Inferior parietal cortex (tissue), 1 donor: ENCODE measurements around the gene WNK2.

Experiments used
- DNase-seq: peaks from one replicate; pipeline ENCODE4 v3.0.0-alpha.2; 2016; ENCODE audit errors: extremely low spot score

Gene WNK2

GRCh38 chr9:93267091-93267541 is 83.2 kb downstream of the WNK2 start:
- DNase-seq, result no peak

GRCh38 chr9:93267681-93268505 is 84.0 kb downstream of the WNK2 start:
- DNase-seq, result no peak

- no peak for DNase-seq
Measured at GRCh38 chr9:93268551-93269314, 84.8 kb downstream of the WNK2 start.

- no peak for DNase-seq
Measured at GRCh38 chr9:93270976-93271375, 87.0 kb downstream of the WNK2 start.

- no peak for DNase-seq
Measured at GRCh38 chr9:93276973-93277372, 93.0 kb downstream of the WNK2 start.

GRCh38 chr9:93278144-93278543 is 94.2 kb downstream of the WNK2 start:
- no peak for DNase-seq

GRCh38 chr9:93280661-93281259 is 96.8 kb downstream of the WNK2 start:
- no peak for DNase-seq

GRCh38 chr9:93286252-93287188 is 102.6 kb downstream of the WNK2 start:
- DNase-seq, result no peak

GRCh38 chr9:93287189-93287552 is 103.2 kb downstream of the WNK2 start:
- no peak for DNase-seq

GRCh38 chr9:93287593-93287992 is 103.7 kb downstream of the WNK2 start:
- no peak for DNase-seq

GRCh38 chr9:93288341-93288740 is 104.4 kb downstream of the WNK2 start:
- DNase-seq, result no peak

GRCh38 chr9:93288891-93289883 is 105.2 kb downstream of the WNK2 start:
- no peak for DNase-seq

- DNase-seq, result no peak
Measured at GRCh38 chr9:93290495-93291434, 106.8 kb downstream of the WNK2 start.

GRCh38 chr9:93291536-93292287 is 107.8 kb downstream of the WNK2 start:
- DNase-seq, result no peak

- no peak for DNase-seq
Measured at GRCh38 chr9:93292288-93292615, 108.3 kb downstream of the WNK2 start.

GRCh38 chr9:93292664-93293328 is 108.9 kb downstream of the WNK2 start:
- DNase-seq, result no peak

- no peak for DNase-seq
Measured at GRCh38 chr9:93294011-93294410, 110.1 kb downstream of the WNK2 start.

- DNase-seq, result no peak
Measured at GRCh38 chr9:93295031-93295430, 111.1 kb downstream of the WNK2 start.
